ENCODE results near the gene UBE2R2. TPM values are rescaled to one million over a fixed set of nuclear protein-coding genes. Genes with fewer than 3 reads are reported as not detected.
"Not testable (repeated sequence)": the region's sequence is repeated elsewhere in the genome, so short reads cannot be mapped to it uniquely, and the experiment has no call there.

The UBE2R2 gene, protein sequence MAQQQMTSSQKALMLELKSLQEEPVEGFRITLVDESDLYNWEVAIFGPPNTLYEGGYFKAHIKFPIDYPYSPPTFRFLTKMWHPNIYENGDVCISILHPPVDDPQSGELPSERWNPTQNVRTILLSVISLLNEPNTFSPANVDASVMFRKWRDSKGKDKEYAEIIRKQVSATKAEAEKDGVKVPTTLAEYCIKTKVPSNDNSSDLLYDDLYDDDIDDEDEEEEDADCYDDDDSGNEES
- 33.8 and 34.2 TPM in 2 replicates for total RNA-seq

DNA sequence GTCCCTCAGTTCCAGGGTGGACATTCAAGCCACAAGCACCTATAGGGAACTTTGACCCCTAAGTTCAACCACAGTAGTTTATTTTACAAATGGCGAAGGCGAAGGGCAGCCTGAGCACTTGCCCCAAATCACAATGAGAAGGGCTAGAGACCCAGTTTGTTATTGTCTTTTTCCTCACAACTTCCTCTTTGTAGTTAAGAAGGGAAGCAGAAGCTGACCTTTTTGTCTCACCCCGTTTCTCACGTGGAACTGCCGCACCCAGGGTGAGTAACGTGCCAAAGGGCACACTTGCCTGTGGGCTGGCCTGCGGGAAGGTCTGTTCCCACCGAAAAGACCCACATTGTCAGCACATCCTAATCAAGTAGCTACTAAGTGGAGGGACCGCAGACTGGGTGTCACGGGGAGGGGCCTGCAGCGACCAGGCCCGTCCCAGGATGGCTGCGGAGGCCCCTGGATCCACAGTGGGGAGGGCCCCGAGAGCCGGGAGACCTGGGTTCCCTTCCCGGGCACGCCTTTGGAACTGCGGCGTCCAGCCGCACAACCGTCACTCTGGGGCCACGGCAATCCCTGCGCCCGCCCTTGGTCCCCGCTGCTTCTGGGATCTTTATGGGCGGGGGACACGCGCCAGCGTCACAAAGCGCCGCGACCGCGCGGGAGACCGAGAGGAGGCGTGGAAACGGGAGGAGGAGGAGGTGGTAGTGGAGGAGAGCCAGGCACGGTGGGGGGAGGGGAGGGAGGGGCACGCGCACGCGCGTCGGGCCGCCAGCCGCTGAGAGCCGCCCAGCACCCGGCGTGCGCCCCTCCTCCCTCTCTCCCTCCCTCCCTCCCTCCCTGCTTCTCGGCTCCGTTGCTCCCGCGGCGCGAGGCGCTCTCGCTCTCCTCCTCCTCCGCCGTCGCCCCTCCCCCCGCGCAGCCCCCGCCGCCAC, at the start of gene UBE2R2:
Gene UBE2R2, plus strand, starts transcription at position 834 of the 926 bp plus-strand sequence. CDS start 598 bp downstream, outside the sequence.
- DNase-seq (ENCODE audit: low read depth), result no peak
- no peaks in the 10 kb centered on the region for H3K27me3 ChIP-seq (ENCODE audit: control insufficient read depth, insufficient read depth, low read length)
- peak within 1 kb of the TSS; percentile 78 for H3K4me3 ChIP-seq (ENCODE audit: low read depth, low read length)

GRCh38 chr9:33770156-33770880, 46.6 kb upstream of the UBE2R2 start:
- not testable (repeated sequence) for H3K27me3 ChIP-seq (ENCODE audit: control insufficient read depth, insufficient read depth, low read length); H3K4me3 ChIP-seq (ENCODE audit: low read depth, low read length); DNase-seq (ENCODE audit: low read depth); H3K36me3 ChIP-seq (ENCODE audit: control insufficient read depth, insufficient read depth, low read length)

More for the DNA sequence above, at the start of gene UBE2R2:
- H3K36me3 ChIP-seq (ENCODE audit: control insufficient read depth, insufficient read depth, low read length), result no peaks in the 10 kb centered on the region
- no peak for TF ChIP-seq CTCF (IDR thresholded peaks at IDR 0.05; ENCODE audit: insufficient read depth, low read length, poor library complexity, severe bottlenecking)

GRCh38 chr9:33773135-33773534, 43.8 kb upstream of the UBE2R2 start:
- not testable (repeated sequence) for H3K36me3 ChIP-seq (ENCODE audit: control insufficient read depth, insufficient read depth, low read length); DNase-seq (ENCODE audit: low read depth); H3K27me3 ChIP-seq (ENCODE audit: control insufficient read depth, insufficient read depth, low read length); H3K4me3 ChIP-seq (ENCODE audit: low read depth, low read length)

DNA sequence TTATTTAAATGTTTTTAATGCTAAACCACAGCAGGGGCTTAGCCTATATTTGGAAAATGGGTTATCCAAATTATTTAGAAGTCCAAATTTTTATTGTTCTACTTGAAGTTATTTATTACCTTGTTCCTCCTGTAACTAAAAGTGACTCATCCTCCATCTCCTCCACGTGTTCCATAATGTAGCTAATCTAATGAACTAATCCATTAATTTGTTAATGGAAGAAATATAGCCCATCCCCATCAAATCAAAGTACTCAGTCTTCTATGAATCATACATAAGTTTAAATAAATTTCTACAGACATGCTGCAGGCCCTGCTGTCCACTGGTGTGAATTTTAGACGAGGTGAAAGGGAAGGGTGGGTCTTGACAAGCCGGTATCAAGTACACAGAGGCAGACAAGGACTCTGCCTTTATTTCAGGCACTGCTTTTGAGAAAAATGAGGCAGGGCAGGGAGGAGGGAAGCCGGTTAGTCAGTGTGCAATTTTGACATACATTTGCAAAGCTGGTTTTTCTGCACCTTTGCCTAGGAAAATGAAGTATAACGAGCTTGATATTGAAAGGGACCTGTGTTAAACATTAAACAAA, 42.8 kb upstream of the UBE2R2 start:
- H3K27me3 ChIP-seq (ENCODE audit: control insufficient read depth, insufficient read depth, low read length); H3K4me3 ChIP-seq (ENCODE audit: low read depth, low read length); DNase-seq (ENCODE audit: low read depth); H3K36me3 ChIP-seq (ENCODE audit: control insufficient read depth, insufficient read depth, low read length): not testable (repeated sequence)

DNA sequence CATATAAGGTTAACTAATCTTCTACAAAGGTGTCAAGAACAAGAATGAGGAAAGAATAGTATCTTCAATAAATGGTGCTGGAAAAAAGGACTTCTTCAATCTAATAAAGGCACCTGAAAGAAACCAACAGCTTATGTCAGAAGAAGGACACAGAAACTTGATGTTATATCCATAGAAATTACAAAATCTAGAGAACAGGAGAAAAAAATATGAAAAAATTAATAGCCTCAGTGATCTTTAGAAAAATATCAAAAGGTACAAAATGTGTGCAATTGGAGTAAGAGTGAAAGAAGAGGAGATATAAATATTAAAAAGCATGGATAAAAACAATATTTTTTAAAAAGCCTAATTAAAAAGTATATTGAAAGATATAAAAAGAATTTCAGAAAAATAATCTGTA, 40.4 kb upstream of the UBE2R2 start:
- DNase-seq (ENCODE audit: low read depth), result no peak
- TF ChIP-seq CTCF (IDR thresholded peaks at IDR 0.05; ENCODE audit: insufficient read depth, low read length, poor library complexity, severe bottlenecking), result no peak
- Histone ChIP-seq H3K36me3 (ENCODE audit: control insufficient read depth, insufficient read depth, low read length) (no peaks in the 10 kb centered on the region), H3K27me3 (ENCODE audit: control insufficient read depth, insufficient read depth, low read length) (no peaks in the 10 kb centered on the region), H3K4me3 (ENCODE audit: low read depth, low read length) (no peak overlapping the region)

GRCh38 chr9:33778700-33779351, 38.1 kb upstream of the UBE2R2 start:
- peak; percentile 83 for TF ChIP-seq CTCF (IDR thresholded peaks at IDR 0.05; ENCODE audit: insufficient read depth, low read length, poor library complexity, severe bottlenecking)
- no peaks in the 10 kb centered on the region for H3K36me3 ChIP-seq (ENCODE audit: control insufficient read depth, insufficient read depth, low read length)
- no peaks in the 10 kb centered on the region for H3K27me3 ChIP-seq (ENCODE audit: control insufficient read depth, insufficient read depth, low read length)
- no peak for DNase-seq (ENCODE audit: low read depth)
- H3K4me3 ChIP-seq (ENCODE audit: low read depth, low read length), result no peak overlapping the region
